Stimulated activated CD4-positive, alpha-beta T cell treated with anti-CD3 and anti-CD28 coated beads, TNF-alpha, amount 100 ng/mL, for 48 hours (primary cell): Measurements from ENCODE around the gene PNPLA7.
"Not testable (repeated sequence)": the region's sequence is repeated elsewhere in the genome, so short reads cannot be mapped to it uniquely, and the experiment has no call there.

ENCODE experiments used
- DNase-seq, 3 donors: peaks; one replicate each; pipeline ENCODE4 v3.0.0-alpha.2; 2020; ENCODE audit warnings: low read depth in 3 of 3

The PNPLA7 gene

DNA sequence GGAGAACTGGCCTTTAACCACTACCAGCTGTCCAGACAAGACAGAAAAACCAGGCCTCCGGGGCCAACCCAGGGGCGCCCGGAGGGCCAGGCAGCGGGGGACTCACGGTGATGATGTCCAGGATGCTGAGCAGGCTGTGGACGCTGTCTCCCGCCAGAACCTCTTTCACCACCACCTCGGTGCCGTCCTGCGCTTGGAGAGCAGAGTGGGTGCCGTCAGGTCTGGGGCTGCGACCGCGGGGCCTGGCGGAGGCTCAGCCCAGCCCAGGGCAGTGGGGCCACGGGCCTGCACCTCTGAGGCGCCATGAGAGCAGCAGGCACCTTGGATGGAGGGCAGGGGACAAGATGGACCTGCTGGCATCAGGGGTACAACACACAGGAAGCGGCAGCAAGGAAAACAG is 9.7 kb downstream of the PNPLA7 start:
- no peak for DNase-seq

DNA sequence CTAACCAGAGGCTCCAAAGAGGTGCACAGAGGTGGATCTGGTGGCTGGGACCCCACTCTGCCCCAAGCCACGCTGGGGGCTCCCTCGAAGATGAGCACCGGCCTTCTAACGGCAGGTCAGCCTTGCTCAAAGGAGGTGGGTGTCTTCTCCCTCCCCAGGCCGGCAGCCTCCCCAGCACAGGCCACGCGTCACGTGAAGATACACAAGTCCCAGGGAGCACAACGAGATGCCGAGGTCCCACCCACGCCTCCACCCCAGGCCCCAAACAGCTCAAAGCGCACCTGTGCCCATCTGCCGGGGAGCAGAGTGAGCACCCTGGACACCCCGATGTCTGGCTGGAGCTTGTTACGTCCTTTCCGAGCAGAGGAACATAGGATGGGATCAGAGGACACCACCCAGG is 12.1 kb downstream of the PNPLA7 start:
- no peak for DNase-seq

DNA sequence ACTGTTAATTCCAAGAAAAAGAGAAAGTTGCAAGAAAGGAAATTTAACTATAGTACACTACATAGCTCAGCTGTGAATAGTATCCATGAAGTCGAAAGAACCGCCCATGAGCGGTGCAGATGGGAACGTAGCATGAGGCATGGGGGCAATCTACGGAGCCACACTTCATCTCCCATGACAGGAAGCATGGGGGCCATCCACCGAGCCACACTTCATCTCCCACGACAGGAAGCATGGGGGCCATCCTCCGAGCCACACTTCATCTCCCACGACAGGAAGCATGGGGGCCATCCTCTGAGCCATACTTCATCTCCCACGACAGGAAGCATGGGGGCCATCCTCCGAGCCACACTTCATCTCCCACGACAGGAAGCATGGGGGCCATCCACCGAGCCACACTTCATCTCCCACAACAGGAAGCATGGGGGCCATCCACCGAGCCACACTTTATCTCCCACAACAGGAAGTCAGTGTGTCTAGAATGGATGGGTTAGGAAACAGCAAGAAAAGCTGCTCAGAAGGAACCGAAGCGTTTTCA is 13.5 kb downstream of the PNPLA7 start:
- DNase-seq = not testable (repeated sequence)

DNA sequence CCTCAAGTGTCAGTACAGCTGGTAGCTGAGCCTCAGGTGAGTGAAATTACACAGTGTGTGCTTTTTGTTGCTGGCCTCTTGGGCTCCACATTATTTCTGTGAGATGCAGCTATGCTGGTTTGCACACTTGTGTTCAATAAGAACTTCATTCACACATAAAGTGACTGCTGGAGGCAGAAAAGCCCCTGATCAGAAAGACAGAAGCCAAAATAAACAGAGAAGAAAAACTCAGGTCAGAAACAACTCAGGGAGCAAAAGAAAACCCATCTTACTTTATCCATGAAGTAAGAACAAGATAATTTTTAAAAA is 15.1 kb downstream of the PNPLA7 start:
- no peak for DNase-seq

DNA sequence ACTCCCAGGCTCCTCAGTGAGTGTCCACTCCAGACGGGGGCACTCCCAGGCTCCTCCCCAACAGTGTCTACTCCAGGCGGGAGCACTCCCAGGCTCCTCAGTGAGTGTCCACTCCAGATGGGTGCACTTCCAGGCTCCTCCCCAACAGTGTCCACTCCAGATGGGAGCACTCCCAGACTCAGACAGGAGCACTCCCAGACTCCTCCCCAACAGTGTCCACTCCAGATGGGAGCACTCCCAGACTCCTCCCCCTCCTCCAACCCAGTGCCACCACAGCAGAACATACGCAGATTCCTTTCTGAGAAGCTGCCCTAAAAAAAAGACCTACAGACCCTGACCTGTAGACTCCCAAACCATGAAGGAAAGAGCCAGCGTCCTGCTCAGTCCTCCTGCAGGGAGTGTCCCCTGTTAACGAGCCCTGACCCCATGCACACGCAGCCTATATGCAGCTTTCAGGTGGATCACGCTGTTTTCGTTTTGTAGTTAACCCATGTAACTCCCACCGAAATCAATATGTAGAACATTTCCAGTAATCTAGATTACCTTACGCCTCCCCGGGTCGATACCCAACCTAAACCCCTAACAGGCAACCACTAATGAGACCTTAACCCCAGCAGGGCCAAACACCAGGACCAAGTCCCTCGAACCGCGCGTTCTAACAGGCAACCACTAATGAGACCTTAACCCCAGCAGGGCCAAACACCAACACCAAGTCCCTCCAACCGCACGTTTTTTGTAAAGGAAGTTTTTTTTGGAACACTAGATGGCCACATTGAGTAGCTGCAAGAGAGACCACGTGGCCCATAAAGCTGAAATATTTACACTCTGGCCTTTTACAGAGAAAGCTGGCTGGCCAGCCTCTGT is 15.7 kb downstream of the PNPLA7 start:
- no peak for DNase-seq

DNA sequence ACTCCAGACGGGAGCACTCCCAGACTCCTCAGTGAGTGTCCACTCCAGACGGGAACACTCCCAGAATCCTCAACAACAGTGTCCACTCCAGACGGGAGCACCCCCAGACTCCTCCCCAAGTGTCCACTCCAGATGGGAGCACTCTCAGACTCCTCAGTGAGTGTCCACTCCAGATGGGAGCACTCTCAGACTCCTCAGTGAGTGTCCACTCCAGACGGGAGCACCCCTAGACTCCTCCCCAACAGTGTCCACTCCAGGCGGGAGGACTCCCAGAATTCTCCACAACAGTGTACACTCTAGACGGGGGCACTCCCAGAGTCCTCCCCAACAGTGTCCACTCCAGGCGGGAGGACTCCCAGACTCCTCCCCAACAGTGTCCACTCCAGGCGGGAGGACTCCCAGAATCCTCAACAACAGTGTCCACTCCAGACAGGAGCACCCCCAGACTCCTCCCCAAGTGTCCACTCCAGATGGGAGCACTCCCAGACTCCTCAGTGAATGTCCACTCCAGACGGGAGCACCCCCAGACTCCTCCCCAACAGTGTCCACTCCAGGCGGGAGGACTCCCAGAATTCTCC is 17.2 kb downstream of the PNPLA7 start:
- not testable (repeated sequence) for DNase-seq

DNA sequence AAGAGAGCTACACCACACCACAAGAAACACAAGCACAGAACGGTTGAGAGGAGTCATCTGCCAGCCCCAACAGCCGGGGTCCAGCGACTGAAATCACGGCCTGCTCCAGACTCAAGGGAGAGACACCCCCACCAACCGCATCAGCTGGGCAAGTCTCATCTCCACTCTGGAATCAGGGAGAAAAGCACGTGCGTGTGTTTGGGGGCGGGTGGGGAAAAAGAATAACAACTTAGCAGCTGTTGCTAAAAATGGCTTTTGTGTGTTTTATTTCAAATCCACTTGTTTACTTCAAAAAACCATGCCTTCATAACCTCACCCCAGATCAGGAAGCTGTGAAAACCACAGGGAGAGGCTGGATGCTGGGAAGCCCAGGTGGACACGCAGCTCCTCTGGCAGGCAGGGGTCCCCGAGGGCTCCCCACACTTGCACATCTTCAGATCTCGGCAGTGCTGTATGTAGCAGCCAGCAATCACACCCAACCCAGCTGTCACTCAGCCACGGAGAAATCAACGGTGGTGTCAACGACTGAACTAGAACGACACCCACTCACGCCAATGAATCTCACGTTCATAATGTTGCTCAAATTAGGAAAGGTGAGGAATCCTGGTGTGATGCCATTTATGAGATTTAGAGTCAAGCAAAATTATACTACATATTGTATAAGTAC is 19.0 kb downstream of the PNPLA7 start:
- no peak for DNase-seq

DNA sequence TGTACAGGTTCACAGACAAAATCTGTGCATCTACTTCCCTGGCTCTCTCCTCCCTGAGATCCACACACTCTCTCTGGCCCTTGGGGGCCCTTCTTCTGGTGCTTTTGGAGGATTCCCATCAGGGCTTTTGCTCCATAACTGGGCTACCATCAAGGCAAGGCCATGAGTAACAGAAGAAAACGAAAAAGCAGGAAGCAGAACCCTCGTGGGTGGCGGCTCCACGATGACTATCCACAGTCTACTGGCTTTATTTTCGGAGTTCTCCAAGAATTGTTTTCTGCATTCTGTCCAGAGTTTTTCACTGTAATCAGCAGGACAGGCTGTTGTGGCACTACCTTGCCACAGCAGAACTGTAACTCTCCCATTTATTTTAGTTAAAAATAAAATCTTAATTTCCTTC is 19.9 kb downstream of the PNPLA7 start:
- DNase-seq = no peak

DNA sequence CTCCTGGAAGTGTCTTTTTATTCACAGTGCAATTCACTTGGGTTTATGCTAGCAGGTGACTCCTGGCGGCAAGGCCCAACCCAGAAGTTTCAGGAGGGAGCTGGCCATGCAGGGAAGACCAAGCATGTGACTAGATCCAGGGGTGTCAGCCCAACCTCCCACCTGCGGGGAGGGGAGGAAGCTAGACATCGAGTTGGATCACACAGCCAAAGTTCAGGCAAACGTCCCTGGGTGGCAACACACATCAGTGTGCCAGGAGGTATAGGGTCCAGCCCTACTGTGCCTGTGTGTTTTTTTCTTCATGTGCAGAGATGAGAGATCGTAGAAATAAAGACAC is 25.3 kb downstream of the PNPLA7 start:
- DNase-seq = no peak

DNA sequence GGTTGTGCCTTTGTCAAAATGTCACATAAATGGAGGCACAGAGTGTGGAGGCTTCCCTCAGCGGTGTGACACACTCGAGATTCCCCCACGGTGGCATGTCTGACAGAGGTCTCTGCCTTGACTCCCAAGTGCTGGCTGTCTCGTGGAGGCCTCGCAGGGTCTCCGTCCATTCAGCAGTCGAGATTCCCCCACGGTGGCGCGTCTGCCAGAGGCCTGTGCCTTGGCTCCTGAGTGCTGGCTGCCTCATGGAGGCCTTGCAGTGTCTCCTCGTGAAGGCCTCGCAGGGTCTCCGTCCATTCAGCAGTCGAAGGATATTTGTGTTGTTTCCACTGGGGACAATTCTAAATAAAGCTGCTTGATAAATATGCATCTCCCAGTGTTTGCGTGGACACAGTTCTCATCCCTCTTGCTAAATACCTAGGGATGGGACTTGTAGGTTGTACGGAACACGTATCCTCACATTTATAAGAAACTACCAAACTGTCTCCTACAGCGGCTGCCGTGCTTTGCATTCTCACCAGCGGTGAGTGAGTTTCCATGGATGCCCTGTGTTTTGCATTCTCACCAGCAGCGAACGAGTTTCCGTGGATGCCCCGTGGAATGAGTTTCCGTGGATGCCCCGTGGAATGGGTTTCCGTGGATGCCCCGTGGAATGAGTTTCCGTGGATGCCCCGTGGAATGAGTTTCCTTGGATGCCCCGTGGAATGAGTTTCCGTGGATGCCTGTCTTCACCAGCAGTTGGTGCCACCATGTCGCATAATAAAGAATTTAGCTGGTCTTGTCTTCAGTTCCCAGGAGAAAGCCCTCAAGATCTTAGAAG is 25.8 kb downstream of the PNPLA7 start:
- DNase-seq = no peak

DNA sequence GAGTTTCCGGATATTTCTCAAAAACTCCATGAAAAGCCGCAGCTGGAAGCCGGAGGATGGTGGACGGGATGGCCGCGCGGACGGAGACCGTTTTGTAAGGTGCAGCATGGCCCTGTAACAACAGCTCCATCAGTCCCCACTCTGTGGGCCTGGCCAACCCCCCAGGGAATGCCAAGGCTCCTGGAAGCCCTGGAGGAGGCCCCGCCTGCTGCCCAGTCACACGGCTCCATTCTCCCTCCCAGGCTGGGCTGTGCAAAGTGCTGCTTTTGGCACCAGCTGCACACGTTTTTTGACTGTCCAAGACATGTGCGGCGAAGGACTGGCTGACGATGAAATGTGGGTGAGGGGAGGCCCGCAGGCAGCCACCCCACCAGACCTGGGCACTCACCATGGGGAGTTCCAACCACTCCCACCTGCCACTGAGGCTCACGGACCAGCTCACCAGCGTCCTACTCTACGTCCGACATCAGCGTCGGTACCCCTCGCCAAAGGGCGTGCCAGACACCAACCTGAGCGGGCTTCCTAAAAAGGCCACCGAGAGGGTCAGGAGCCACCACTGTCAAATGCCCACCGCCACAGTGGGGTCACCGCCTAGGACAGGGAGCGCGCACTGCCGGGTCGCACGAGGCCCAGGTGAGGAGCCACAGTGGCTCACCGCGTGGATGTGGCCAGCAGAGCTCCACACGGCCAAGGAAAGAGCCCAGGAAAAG is 27.3 kb downstream of the PNPLA7 start:
- DNase-seq = no peak

DNA sequence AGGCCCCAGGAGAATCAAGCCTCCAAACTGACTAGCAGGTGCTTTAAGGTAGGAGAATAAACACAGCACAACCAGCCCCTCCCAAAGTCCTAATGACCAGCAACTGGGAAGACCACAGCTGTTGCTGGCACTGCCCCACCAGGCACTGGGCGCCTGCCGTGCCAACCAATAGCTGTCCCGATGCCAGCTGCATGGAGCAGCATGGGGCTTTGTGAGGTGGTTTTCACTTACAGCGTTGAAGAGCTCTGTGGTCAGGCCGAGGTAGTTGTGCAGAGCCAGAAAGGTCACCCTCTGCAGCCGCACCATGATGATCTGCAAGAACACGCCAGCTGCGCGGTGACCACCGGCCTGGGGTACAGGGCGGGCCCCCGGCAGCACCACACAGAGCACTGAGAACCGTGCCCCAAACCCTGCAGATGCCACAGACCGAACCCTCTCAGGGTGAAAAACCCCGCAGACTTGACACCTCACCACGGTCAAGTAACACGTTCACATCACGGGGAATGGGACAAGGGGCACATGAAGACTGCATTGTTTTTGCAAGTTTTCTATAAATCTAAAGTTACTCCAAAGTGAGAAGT is 28.7 kb downstream of the PNPLA7 start:
- DNase-seq = no peak

DNA sequence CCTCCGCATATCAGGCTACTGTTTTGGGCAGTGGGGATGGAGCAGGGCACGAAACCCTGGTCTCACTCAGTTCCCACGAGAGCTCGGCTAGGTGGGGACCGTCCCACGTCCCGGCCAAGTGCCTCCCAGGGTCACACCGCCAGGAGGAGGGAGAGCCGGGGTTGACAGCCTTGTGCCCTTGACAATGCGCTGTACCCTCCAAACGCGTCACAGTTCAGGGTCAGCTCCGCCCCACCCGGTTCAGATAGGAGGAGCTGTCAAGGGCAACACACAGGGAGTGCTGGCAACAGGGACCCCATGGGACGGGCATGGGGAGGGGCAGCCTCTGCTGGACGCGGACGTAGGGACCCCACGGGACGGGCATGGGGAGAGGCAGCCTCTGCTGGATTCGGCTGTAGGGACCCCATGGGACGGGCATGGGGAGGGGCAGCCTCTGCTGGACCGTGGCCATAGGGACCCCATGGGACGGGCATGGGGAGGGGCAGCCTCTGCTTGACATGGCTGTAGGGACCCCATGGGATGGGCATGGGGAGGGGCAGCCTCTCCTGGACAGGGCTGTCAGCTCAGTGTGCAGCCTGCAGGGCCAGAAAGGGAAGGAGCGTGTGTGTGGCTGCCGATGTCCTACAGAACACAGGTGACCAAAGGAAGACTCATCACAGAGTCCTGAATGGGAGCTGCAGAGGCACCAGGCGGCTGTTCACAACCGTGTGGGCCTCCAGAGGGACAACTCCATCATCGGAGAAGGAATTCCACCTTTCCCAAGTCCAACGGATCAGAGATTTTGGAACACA is 29.4 kb downstream of the PNPLA7 start:
- DNase-seq = no peak

DNA sequence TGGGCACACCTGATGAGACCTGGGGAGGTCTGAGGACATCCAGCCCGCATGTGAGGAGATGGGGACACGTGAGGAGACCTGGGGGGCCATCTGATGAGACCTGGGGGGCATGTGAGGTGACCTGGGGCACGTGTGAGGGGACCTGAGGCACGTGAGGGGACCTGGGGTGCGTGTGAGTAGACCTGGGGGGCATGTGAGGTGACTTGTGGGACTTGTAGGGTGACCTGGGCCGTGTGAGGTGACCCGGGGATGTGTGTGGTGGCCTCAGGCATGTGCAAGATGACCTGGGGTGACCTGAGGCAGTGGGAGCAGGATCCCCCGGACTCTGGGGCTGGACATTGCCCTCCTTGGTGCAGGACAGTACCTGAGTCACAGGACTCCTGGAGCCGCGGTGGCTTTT is 30.6 kb downstream of the PNPLA7 start:
- no peak for DNase-seq

DNA sequence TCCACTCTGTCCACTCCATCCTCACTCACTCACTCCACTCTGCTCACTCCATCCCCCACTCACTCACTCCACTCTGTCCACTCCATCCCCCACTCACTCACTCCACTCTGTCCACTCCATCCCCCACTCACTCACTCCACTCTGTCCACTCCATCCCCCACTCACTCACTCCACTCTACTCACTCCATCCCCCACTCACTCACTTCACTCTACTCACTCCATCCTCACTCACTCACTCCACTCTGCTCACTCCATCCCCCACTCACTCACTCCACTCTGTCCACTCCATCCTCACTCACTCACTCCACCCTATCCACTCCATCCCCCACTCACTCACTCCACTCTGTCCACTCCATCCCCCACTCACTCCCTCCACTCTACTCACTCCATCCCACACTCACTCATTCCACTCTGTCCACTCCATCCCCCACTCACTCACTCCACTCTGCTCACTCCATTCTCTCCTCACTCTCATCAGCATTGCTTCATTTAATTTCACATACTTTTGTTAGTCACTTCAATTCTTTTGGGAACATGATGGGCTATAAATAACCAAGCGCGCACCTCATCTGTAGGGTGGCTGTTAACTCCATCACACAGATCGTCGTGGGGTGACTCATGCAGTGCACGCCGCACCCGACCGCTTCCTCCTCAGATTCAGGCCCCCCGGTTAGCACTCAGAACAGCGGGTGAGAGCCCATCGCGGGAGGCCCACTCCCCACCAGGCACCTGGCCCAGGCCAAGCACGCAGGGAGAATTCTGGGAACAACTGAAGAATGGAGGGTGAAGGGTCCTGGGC is 31.3 kb downstream of the PNPLA7 start:
- DNase-seq = not testable (repeated sequence)

DNA sequence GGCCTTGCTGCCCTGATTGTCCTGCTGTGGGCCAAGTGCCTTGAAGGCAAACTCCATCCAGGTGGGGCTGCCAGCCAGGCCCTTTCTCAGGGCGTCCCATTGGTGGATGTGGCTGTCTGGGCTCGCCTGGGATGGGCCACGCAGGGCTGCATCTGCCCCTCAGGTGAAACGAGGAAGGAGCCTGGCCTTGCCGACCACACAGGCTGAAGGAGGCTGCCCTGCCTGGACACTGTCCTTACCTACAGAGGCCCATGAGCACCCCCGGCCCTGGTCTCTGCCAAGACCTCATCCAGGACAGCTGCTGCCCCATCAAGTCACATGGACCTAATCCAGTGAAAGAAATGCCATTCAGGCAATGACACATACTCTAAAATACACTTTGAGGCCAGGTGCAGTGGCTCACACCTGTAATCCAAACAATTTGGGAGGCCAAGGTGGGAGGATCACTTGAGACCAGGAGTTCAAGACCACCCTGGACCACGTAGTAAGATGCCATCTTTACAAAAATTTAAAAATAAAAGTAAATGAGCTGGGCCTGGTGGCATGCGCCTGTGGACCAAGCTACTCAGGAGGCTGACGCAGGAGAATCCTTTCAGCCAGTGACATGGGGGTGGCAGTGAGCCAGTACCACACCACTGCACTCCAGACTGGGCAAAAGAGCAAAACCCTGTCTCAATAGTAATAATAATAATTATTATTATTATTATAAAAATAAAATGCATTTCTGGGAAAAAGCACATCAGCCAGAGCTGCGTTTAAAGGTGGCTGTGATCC is 33.9 kb downstream of the PNPLA7 start:
- DNase-seq = no peak

DNA sequence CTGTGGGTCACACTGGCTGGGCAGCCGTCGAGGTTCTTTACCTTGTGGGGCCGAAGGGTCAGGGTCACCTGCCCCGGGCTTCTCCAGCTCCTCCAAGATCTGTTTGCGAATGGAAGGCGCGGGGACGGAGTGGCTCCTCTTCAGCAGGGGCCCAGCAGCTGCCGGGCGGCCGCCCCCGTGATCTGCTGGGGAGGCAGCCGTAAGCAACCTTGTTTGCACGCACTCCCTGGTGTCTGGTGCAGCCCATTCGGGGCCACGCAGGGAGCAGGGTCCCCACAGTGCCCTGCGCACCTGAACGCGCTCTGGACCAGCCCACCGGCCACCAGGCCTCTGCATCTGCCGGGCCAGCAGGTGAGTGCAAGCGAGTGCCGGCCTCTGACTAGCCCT is 34.9 kb downstream of the PNPLA7 start:
- DNase-seq = no peak

DNA sequence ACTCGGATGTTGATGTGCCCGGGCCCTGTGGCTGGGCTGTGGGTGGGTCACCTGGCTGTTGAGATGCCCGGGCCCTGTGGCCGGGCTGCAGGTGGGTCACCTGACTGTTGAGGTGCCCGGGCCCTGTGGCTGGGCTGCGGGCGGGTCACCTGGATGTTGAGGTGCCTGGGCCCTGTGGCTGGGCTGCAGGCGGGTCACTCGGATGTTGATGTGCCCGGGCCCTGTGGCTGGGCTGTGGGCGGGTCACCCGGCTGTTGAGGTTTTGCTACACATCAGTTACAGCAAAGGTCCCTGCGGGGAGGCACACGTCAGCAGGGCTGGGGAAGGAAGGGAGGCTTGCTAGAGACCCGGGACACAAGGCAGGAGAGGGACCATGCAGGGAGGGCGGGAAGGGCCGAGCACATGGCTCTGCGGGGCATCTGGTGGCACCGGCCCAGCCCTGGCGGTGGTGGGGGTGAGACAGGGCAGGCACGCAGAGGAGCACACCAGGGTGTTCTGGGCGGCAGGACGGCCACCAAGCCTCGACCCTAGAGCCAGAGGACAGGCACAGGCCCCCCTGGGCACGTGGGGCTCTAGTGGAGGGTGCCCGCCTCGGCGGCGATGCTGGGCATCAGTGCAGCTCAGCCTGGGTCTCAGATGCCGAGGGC is 35.4 kb downstream of the PNPLA7 start:
- DNase-seq = no peak
